Esophagus muscularis mucosa (tissue), 4 donors: ENCODE data around the gene SELL. TPM values are rescaled to one million over a fixed set of nuclear protein-coding genes. Genes with fewer than 3 reads are reported as not detected.
"Not testable (repeated sequence)": the region's sequence is repeated elsewhere in the genome, so short reads cannot be mapped to it uniquely, and the experiment has no call there.

Experiments used
- DNase-seq: peaks from one replicate; pipeline ENCODE4 v3.0.0-alpha.2; 2017; ENCODE audit errors: extremely low spot score
- H3K27ac ChIP-seq, 4 donors: fragments of 200-600 bp; sonication (generic); replicated peaks in 1 of 4; 1 replicate in 3 of 4; 2 replicates in 1 of 4; pipeline ENCODE4 v1.5.1; 2016 to 2019; ENCODE audit warnings: mild to moderate bottlenecking in 1 of 4
- H3K27me3 ChIP-seq, 4 donors: fragments of 200-600 bp; sonication (generic); one replicate each; pipeline versions ENCODE4 v1.5.1 to v1.6.0; 2016 to 2019
- H3K36me3 ChIP-seq, 4 donors: fragments of 200-600 bp; sonication (generic); one replicate each; pipeline ENCODE4 v1.5.1; 2016 to 2019
- H3K4me1 ChIP-seq, 4 donors: fragments of 200-600 bp; sonication (generic); one replicate each; pipeline ENCODE4 v1.5.1; 2016 to 2019
- H3K4me3 ChIP-seq, 4 donors: fragments of 200-600 bp; sonication (generic); 1 replicate in 2 of 4; 2 replicates in 2 of 4; pipeline ENCODE4 v1.5.1; 2016 to 2019; ENCODE audit warnings: mild to moderate bottlenecking in 4 of 4, moderate library complexity in 1 of 4
- H3K9me3 ChIP-seq, 4 donors: fragments of 200-600 bp; sonication (generic); 1 replicate in 3 of 4; 2 replicates in 1 of 4; pipeline ENCODE4 v1.5.1; 2016 to 2019
- EP300 ChIP-seq: sonication (generic); formaldehyde crosslinking; IDR thresholded peaks from one replicate; pipeline ENCODE4 v1.6.1; 2017; ENCODE audit warnings: antibody characterized with exemption
- POLR2A ChIP-seq: fragments of 450-650 bp; IDR thresholded peaks from one replicate; pipeline ENCODE4 v1.6.1; 2017; ENCODE audit warnings: antibody characterized with exemption, moderate library complexity, mild to moderate bottlenecking, low read depth
- POLR2AphosphoS5 ChIP-seq, 2 donors: sonication (generic); formaldehyde crosslinking; IDR thresholded peaks; one replicate each; pipeline ENCODE4 v1.6.1; 2017; ENCODE audit warnings: antibody characterized with exemption in 2 of 2
- WGBS: methylation state at CpG from one replicate; pipeline ENCODE4 v1.1.5; 2018; 5-methylcytosine and 5-hydroxymethylcytosine counted together
- intact Hi-C: fragments of 100-400 bp; cut with DNase I; formaldehyde crosslinking; loops from one replicate; pipeline ENCODE4 v1.15.1; 2023
- total RNA-seq, 4 donors: library from RNA; depleted of rRNA; stranded (reverse); fragments of >200 nt; gene quantifications; one replicate each; pipeline versions ENCODE4 v1.1.0 to v1.2.1, GENCODE V29; 2016
- TF ChIP-seq, protein P1 (sequence below), 3 experiments: fragments of 200-600 bp in 2 of 3; fragments of 450-650 bp in 1 of 3; sonication (generic) in 2 of 3; IDR thresholded peaks; one replicate each; pipeline ENCODE4 v1.5.1; 2017 to 2019; ENCODE audit warnings: antibody characterized with exemption in 3 of 3, mild to moderate bottlenecking in 2 of 3, moderate library complexity in 1 of 3

Gene SELL
- total RNA-seq, 4 donors from 2014 or later = 0.42 to 11.9 (median 0.86) TPM

DNA sequence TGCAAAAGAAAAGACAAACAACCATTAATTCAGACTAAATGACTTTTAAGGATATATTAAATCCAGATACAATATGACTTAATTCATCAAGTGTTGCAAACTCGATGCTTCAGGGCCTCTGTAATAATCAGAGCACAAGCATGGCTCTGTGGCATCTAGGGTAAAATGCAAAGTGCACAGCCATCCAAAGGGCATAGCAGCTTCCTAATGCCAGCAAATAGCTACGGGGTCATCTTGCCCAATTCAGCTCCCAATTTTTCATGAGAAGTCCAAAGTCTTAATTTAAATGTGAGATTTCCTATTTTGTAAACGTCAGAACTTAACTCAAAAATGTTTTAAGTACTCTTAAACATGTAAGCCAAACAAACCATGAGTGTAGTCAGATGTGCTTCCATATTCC is 14.5 kb upstream of the SELL start:
- intact Hi-C loops = no loop called here
- no peaks in the 10 kb centered on the region for H3K9me3 ChIP-seq

DNA sequence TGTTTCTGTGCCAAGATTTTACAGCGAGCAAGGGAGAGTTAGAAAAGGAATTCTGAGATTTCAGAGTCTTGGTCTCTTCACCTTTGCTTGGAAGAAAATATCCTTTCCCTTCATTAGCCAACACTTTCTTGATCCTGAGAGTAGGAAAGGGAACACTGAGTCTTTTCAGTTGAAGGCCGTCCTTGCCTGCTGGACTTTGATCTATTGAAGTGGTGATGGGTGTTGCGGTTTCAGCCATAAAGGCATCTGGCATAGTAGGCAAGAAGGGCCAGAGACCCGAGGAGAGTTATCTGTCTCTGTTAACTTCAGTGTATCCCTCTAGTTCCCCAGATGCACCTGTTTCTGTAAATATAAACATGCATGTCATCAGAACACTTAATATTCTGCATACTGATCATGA is 12.7 kb upstream of the SELL start:
- intact Hi-C loops = no loop called here
- Histone ChIP-seq H3K36me3 (no peaks in the 10 kb centered on the region), H3K4me3 (no peak overlapping the region), H3K4me1 (no peaks in the 10 kb centered on the region), H3K9me3 (no peaks in the 10 kb centered on the region), H3K27me3 (peaks cover 0 to 3% (median 0%) of the 10 kb centered on the region in 4 donors), H3K27ac (no peak overlapping the region)
- no peak for DNase-seq
- WGBS = 44% methylated on average over 4 of the region's 4 CpGs
- TF ChIP-seq EP300 (no peak), POLR2A (no peak), POLR2AphosphoS5 (IDR thresholded peaks at IDR 0.05) (no peak)
- TF ChIP-seq, protein P1, sequence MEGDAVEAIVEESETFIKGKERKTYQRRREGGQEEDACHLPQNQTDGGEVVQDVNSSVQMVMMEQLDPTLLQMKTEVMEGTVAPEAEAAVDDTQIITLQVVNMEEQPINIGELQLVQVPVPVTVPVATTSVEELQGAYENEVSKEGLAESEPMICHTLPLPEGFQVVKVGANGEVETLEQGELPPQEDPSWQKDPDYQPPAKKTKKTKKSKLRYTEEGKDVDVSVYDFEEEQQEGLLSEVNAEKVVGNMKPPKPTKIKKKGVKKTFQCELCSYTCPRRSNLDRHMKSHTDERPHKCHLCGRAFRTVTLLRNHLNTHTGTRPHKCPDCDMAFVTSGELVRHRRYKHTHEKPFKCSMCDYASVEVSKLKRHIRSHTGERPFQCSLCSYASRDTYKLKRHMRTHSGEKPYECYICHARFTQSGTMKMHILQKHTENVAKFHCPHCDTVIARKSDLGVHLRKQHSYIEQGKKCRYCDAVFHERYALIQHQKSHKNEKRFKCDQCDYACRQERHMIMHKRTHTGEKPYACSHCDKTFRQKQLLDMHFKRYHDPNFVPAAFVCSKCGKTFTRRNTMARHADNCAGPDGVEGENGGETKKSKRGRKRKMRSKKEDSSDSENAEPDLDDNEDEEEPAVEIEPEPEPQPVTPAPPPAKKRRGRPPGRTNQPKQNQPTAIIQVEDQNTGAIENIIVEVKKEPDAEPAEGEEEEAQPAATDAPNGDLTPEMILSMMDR (IDR thresholded peaks at IDR 0.05) = no peak

More for the DNA sequence above, 14.5 kb upstream of the SELL start:
- DNase-seq = no peak
- Histone ChIP-seq H3K27me3 (peaks cover 0 to 3% (median 0%) of the 10 kb centered on the region in 4 donors), H3K4me3 (no peak overlapping the region), H3K4me1 (no peaks in the 10 kb centered on the region), H3K36me3 (no peaks in the 10 kb centered on the region), H3K27ac (no peak overlapping the region)
- TF ChIP-seq, protein P1 (IDR thresholded peaks at IDR 0.05) = no peak
- TF ChIP-seq POLR2A (no peak), POLR2AphosphoS5 (IDR thresholded peaks at IDR 0.05) (no peak), EP300 (no peak)
- 69% methylated on average over 3 of the region's 3 CpGs for WGBS

DNA sequence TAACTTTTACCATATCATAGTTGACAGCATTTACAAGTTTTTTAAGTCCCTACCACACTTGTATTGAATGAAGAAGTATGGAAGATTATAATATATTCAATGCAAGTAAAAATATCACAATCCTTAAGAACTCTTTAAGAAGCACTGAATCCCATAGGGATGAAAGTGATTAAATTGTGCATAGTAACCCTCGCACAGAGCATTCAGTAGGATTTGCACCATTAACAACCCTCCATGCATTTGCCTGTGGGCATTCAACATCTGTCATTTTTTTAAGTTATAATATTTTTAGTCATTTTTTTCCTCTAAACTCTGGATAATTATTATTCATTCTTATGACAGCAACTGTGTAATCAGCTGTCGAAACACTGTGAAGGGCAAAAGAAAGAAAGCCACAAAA is 12.3 kb upstream of the SELL start:
- intact Hi-C loops = no loop called here
- no peaks in the 10 kb centered on the region for H3K4me1 ChIP-seq
- no peaks in the 10 kb centered on the region for H3K36me3 ChIP-seq
- peaks cover 0 to 3% (median 0%) of the 10 kb centered on the region in 4 donors for H3K27me3 ChIP-seq
- no peaks in the 10 kb centered on the region for H3K9me3 ChIP-seq
- TF ChIP-seq EP300 (no peak), POLR2A (no peak), POLR2AphosphoS5 (IDR thresholded peaks at IDR 0.05) (no peak)
- TF ChIP-seq, protein P1 (IDR thresholded peaks at IDR 0.05) = no peak
- no peak overlapping the region for H3K27ac ChIP-seq
- H3K4me3 ChIP-seq = no peak overlapping the region
- 79% methylated on average over 2 of the region's 2 CpGs for WGBS
- no peak for DNase-seq

DNA sequence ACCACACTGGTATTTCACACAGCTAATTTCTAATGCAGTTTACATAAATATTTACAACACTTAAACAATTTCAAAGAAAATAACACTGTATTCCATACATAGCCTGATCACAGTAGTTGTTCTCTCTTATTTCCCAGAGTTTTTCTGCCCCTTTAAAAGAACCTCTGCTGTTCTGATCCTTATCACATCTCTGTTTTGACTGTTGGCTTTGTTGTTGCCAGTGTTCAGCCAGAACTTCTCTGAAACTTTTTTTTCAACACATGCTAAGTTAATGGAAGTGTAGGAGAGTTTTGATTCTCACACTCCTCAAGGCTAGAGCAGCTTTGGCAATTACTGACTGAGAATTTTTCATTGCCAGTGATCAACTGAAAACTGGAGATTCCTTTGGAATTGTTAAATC is 11.4 kb upstream of the SELL start:
- H3K27me3 ChIP-seq = no peaks in the 10 kb centered on the region
- no peak overlapping the region for H3K4me3 ChIP-seq
- intact Hi-C loops = no loop called here
- no peaks in the 10 kb centered on the region for H3K4me1 ChIP-seq
- H3K36me3 ChIP-seq = no peaks in the 10 kb centered on the region
- no peaks in the 10 kb centered on the region for H3K9me3 ChIP-seq
- TF ChIP-seq EP300 = no peak
- no peak for TF ChIP-seq POLR2AphosphoS5 (IDR thresholded peaks at IDR 0.05)
- TF ChIP-seq POLR2A = no peak
- TF ChIP-seq, protein P1 (IDR thresholded peaks at IDR 0.05) = no peak
- no peak for DNase-seq
- H3K27ac ChIP-seq = no peak overlapping the region

DNA sequence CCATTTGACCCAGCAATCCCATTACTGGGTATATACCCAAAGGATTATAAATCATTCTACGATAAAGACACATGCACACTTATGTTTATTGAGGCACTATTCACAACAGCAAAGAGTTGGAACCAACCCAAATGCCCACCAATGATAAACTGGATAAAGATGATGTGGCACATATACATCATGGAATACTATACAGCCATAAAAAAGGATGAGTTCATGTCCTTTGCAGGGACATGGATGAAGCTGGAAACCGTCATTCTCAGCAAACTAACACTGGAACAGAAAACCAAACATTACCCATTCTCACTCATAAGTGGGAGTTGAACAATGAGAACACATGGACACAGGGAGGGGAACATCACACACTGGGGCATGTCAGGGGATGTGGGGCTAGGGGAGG is 3.7 kb upstream of the SELL start:
- H3K27me3 ChIP-seq, H3K27ac ChIP-seq, DNase-seq, H3K36me3 ChIP-seq, H3K4me3 ChIP-seq, H3K4me1 ChIP-seq: not testable (repeated sequence)
- H3K9me3 ChIP-seq = peaks cover 0 to 14% (median 5%) of the 10 kb centered on the region in 4 donors
- 89% methylated on average over 2 of the region's 2 CpGs for WGBS
- intact Hi-C loops = loop anchor here (10.0 kb wide), 1 partner anchor 160 kb away; no protein-coding TSS in a partner anchor

DNA sequence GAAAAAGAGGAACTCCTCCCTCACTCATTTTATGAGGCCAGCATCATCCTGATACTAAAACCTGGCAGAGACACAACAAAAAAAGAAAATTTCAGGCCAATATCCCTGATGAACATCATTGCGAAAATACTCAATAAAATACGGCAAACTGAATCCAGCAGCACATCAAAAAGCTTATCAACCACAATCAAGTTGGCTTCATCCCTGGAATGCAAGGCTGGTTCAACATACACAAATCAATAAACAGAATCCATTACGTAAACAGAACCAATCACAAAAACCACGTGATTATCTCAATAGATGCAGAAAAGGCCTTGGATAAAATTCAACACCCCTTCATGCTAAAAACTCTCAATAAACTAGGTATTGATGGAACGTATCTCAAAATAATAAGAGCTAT is 1.7 kb upstream of the SELL start:
- H3K36me3 ChIP-seq, H3K27me3 ChIP-seq, H3K27ac ChIP-seq, DNase-seq, H3K4me3 ChIP-seq, H3K4me1 ChIP-seq: not testable (repeated sequence)
- intact Hi-C loops = loop anchor here (5.0 to 10.0 kb wide), 2 partner anchors 111 to 158 kb away; no protein-coding TSS in a partner anchor
- WGBS = 85% methylated on average over 5 of the region's 5 CpGs
- H3K9me3 ChIP-seq = peaks cover 0 to 14% (median 5%) of the 10 kb centered on the region in 4 donors
